Measurements from ENCODE around the gene VPREB3.
"Not testable (repeated sequence)": the region's sequence is repeated elsewhere in the genome, so short reads cannot be mapped to it uniquely, and the experiment has no call there.

The VPREB3 gene

GRCh38 chr22:23763954-23764353 lies 9.7 kb upstream of the VPREB3 start:
- no peak for DNase-seq

- DNase-seq: no peak
Observed at GRCh38 chr22:23763579-23763945, 9.3 kb upstream of the VPREB3 start.

- no peak for DNase-seq
Observed at GRCh38 chr22:23762842-23763578, 8.8 kb upstream of the VPREB3 start, which contains the start of gene C22orf15. Gene C22orf15, plus strand, starts transcription at chr22:23762990. Its CDS starts 317 bp downstream, at chr22:23763307.

- DNase-seq: no peak
Observed at GRCh38 chr22:23760056-23760455, 5.8 kb upstream of the VPREB3 start.

GRCh38 chr22:23759566-23759965 lies 5.3 kb upstream of the VPREB3 start:
- DNase-seq: no peak

GRCh38 chr22:23756891-23757290 lies 2.7 kb upstream of the VPREB3 start:
- no peak for DNase-seq

GRCh38 chr22:23755711-23756110 lies 1.5 kb upstream of the VPREB3 start:
- no peak for DNase-seq

- peak; percentile 9 for DNase-seq
Observed at GRCh38 chr22:23754980-23755636, 883 bp upstream of the VPREB3 start.

GRCh38 chr22:23753385-23753784 lies 840 bp downstream of the VPREB3 start:
- no peak for DNase-seq

GRCh38 chr22:23752750-23753149 lies 1.5 kb downstream of the VPREB3 start:
- no peak for DNase-seq

- peak; percentile 66 for DNase-seq
Observed at GRCh38 chr22:23752090-23752691, 2.0 kb downstream of the VPREB3 start.

GRCh38 chr22:23751441-23751996 lies 2.7 kb downstream of the VPREB3 start:
- DNase-seq: peak; percentile 44

GRCh38 chr22:23750714-23751440 lies 3.3 kb downstream of the VPREB3 start, which contains the start of gene ZNF70:
Gene ZNF70, minus strand, starts transcription at chr22:23751112. Its CDS starts 5,972 bp downstream, at chr22:23745140.
- peak; percentile 89 for DNase-seq

- DNase-seq: no peak
Observed at GRCh38 chr22:23750367-23750713, 3.9 kb downstream of the VPREB3 start.

- no peak for DNase-seq
Observed at GRCh38 chr22:23749841-23750301, 4.4 kb downstream of the VPREB3 start.

GRCh38 chr22:23745791-23746190 lies 8.4 kb downstream of the VPREB3 start:
- DNase-seq: no peak

- no peak for DNase-seq
Observed at GRCh38 chr22:23744485-23744884, 9.7 kb downstream of the VPREB3 start.

- no peak for DNase-seq
Observed at GRCh38 chr22:23744001-23744400, 10.2 kb downstream of the VPREB3 start.

GRCh38 chr22:23743303-23743705 lies 10.9 kb downstream of the VPREB3 start:
- no peak for DNase-seq

- no peak for DNase-seq
Observed at GRCh38 chr22:23742505-23743264, 11.5 kb downstream of the VPREB3 start.

GRCh38 chr22:23737696-23738095 lies 16.5 kb downstream of the VPREB3 start:
- no peak for DNase-seq

GRCh38 chr22:23728108-23728507 lies 26.1 kb downstream of the VPREB3 start:
- DNase-seq: not testable (repeated sequence)

Measured in NCI-H146 (cell line).